Gastrocnemius medialis (tissue), 4 donors: ENCODE results near the gene PARD3B.

ENCODE experiments used
- POLR2A ChIP-seq, 2 donors: fragments of 450-650 bp; IDR thresholded peaks; one replicate each; pipeline ENCODE4 v1.6.1; 2017; ENCODE audit warnings: antibody characterized with exemption in 2 of 2, mild to moderate bottlenecking in 2 of 2, moderate library complexity in 2 of 2
- TF ChIP-seq, protein P1 (sequence below), 5 experiments: fragments of 450-650 bp in 3 of 5; fragments of 200-600 bp in 2 of 5; sonication (generic) in 2 of 5; IDR thresholded peaks in 4 of 5; conservative IDR thresholded peaks in 1 of 5; 1 replicate in 4 of 5; 2 replicates in 1 of 5; pipeline ENCODE4 v1.5.1; 2016 to 2019; ENCODE audit warnings: antibody characterized with exemption in 5 of 5, mild to moderate bottlenecking in 3 of 5, moderate library complexity in 3 of 5

DNA sequence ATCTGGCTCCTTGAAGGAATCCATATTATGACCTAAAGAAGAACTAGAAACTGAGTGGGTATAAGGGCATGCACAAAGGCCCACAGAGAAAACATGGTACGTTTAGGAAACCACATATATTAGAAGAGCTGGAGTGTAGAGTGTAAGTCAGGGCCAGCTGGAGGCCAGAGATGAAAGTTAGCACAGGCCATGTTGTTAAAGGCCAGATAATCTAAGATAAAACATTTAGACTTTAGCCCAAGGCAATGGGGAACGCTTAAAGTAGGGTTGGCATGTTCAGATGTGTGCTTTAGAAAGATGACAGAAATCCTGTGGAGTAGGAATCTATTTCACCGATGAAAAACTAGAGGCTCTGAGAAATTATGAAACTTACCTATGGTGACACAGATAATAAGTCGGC is 907.9 kb downstream of the PARD3B start:
- TF ChIP-seq, protein P1, sequence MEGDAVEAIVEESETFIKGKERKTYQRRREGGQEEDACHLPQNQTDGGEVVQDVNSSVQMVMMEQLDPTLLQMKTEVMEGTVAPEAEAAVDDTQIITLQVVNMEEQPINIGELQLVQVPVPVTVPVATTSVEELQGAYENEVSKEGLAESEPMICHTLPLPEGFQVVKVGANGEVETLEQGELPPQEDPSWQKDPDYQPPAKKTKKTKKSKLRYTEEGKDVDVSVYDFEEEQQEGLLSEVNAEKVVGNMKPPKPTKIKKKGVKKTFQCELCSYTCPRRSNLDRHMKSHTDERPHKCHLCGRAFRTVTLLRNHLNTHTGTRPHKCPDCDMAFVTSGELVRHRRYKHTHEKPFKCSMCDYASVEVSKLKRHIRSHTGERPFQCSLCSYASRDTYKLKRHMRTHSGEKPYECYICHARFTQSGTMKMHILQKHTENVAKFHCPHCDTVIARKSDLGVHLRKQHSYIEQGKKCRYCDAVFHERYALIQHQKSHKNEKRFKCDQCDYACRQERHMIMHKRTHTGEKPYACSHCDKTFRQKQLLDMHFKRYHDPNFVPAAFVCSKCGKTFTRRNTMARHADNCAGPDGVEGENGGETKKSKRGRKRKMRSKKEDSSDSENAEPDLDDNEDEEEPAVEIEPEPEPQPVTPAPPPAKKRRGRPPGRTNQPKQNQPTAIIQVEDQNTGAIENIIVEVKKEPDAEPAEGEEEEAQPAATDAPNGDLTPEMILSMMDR (IDR thresholded peaks at IDR 0.05 in 4 of 5, conservative IDR thresholded peaks at IDR 0.05 in 1 of 5), result no peak
- no peak for TF ChIP-seq POLR2A (IDR thresholded peaks at IDR 0.05)
